ENCODE data around the gene TRIM21.

Gene TRIM21

DNA sequence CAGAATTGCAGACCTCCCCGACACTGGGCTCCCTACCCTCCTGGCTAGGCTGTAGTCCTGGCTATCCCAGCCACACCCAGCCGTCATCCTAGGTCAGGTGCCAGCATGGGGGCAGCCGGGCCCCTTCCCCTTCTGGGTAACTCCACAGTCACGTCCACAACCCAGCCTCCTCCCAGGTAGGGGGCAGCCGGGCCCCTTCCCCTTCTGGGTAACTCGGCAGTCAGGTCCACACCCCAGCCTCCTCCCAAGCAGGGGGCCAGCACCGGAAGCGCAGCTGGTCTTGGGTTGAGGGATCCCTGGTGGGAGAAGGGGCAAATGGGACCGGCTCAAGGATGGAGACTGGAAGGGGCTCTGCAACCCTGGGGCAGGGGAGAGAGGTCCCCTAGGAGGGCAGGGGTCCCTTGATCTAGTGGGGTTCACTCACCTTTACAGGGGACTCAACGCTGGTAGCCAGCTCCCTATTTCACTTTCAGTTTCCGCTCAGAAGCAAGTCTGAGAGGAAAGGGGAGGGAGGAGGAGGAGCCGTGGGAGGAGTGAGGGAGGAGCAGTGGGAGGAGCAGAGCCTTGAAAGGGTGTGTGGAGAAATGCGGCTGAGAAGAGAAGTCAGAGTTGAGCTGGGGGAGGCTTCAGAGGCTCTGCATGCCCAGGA, at the start of gene TRIM21:
TSS of gene TRIM21 (minus strand) at position 494 of the 649 bp plus-strand sequence. CDS start 3,293 bp downstream, outside the sequence.
- peak; percentile 85 for DNase-seq (ENCODE audit: low spot score)
- TF ChIP-seq CTCF (IDR thresholded peaks at IDR 0.05; ENCODE audit: borderline replicate concordance, control extremely low read depth, extremely low read depth, insufficient read depth, missing control alignments) = no peak
- in situ Hi-C loops (cut with MboI; ENCODE audit: low sequenced_read_pairs, unreplicated experiment) = no loop called here

DNA sequence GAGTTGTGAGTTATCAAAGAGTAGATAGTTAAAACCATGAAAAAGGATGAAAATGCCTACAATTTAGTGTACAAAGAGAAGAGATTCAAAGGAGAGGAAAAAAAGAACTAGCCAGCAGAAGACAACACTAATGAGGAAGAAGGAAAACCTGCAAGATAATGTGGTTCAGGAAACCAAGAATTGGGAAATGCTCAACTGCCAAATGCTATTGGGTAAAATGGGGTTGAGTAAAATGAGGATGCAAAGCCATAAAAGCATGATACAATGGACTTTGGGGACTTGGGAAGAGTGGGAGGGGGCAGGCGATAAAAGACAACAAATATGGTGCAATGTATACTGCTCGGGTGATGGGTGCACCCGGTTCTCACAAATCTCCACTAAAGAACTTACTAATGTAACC, 48.0 kb upstream of the TRIM21 start:
- no peak for DNase-seq (ENCODE audit: low spot score)
- TF ChIP-seq CTCF (IDR thresholded peaks at IDR 0.05; ENCODE audit: borderline replicate concordance, control extremely low read depth, extremely low read depth, insufficient read depth, missing control alignments) = no peak
- in situ Hi-C loops (cut with MboI; ENCODE audit: low sequenced_read_pairs, unreplicated experiment) = no loop called here

DNA sequence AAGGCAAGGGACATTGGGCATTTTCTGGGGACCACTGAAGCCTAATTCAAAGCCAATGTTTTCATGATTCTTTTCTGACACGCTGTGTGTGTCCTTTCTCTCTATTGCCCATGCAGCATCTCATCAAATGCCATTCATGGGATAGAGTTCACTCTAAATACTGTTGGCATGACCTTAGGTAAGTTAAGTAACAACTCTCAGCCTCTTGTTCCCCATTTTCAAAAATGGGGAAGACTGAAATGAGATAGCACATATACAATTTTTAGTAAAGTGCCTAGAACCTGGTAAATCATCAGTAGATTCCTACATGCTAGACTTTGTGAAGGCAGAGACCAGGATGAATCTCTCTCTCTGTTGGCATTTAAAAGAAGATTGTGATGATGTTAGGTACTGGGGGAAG, 42.9 kb upstream of the TRIM21 start:
- no peak for DNase-seq (ENCODE audit: low spot score)
- no peak for TF ChIP-seq CTCF (IDR thresholded peaks at IDR 0.05; ENCODE audit: borderline replicate concordance, control extremely low read depth, extremely low read depth, insufficient read depth, missing control alignments)
- in situ Hi-C loops (cut with MboI; ENCODE audit: low sequenced_read_pairs, unreplicated experiment) = no loop called here

DNA sequence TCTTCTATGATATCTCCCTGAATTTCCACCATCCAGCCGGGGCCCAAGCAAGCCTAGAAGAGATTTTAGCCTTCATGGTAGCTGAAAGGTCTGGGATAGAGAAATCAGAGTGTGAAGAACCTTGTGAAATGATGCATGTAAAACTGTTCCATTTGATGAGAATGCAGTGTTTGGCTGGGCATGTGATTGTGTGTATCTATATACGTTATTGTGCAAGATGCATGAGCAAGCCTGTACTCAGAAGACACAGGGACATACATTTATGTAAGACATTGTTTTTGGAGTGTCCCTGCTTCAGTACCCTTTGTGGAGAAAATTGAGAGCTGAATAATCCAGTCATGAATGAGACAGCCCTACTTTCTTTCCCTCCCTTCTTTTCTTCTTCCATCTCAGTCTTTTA, 40.4 kb upstream of the TRIM21 start:
- DNase-seq (ENCODE audit: low spot score) = no peak
- in situ Hi-C loops (cut with MboI; ENCODE audit: low sequenced_read_pairs, unreplicated experiment) = no loop called here
- no peak for TF ChIP-seq CTCF (IDR thresholded peaks at IDR 0.05; ENCODE audit: borderline replicate concordance, control extremely low read depth, extremely low read depth, insufficient read depth, missing control alignments)

DNA sequence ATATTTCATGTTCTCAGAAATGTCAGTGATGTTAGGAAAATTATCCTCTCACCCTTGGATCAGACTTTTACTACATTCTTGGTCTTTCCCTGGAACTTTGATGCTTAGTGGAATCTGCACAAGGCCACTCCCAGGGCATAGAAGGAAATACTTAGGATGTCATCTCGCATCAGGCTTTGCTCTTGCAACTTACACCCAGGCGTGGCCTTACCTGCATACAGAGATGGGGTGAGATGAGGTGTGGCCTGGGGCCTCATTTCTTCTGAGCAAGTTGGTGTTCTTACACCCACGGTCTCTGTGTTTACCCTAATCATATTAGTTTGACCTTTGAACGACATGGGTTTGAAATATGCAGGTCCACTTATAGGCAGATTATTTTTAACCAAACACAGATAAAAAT, 36.5 kb upstream of the TRIM21 start:
- in situ Hi-C loops (cut with MboI; ENCODE audit: low sequenced_read_pairs, unreplicated experiment) = no loop called here
- DNase-seq (ENCODE audit: low spot score) = no peak
- TF ChIP-seq CTCF (IDR thresholded peaks at IDR 0.05; ENCODE audit: borderline replicate concordance, control extremely low read depth, extremely low read depth, insufficient read depth, missing control alignments) = no peak

GRCh38 chr11:4418403-4418802, 24.9 kb upstream of the TRIM21 start:
- in situ Hi-C loops (cut with MboI; ENCODE audit: low sequenced_read_pairs, unreplicated experiment) = no loop called here
- no peak for TF ChIP-seq CTCF (IDR thresholded peaks at IDR 0.05; ENCODE audit: borderline replicate concordance, control extremely low read depth, extremely low read depth, insufficient read depth, missing control alignments)

More at GRCh38 chr11:4418403-4418802, 24.9 kb upstream of the TRIM21 start:
- DNase-seq (ENCODE audit: low spot score) = no peak
